Heart right ventricle (tissue), 16 donors: Measurements from ENCODE around the gene ZBTB7C. TPM values are rescaled to one million over a fixed set of nuclear protein-coding genes. Genes with fewer than 3 reads are reported as not detected.

Source experiments
- ATAC-seq, 8 donors: fragments of 200-7000 bp; cut with Tn5 transposase; one replicate each; pipeline ENCODE4 v1.9.1; 2020; ENCODE audit warnings: mild to moderate bottlenecking in 8 of 8, moderate library complexity in 8 of 8, moderate number of reproducible peaks in 1 of 8
- DNase-seq, 2 donors: peaks; one replicate each; pipeline ENCODE4 v3.0.0-alpha.2; 2020
- H3K27ac ChIP-seq, 10 donors: fragments of 200-600 bp; sonication (generic) in 2 of 10; one replicate each; pipeline versions ENCODE4 v1.5.0 to v1.8.0; 2020 to 2022; ENCODE audit warnings: mild to moderate bottlenecking in 3 of 10
- H3K27me3 ChIP-seq, 7 donors: fragments of 200-600 bp; one replicate each; pipeline ENCODE4 v1.8.0; 2021 to 2022; ENCODE audit warnings: mild to moderate bottlenecking in 2 of 7
- H3K36me3 ChIP-seq, 9 donors: fragments of 200-600 bp; sonication (generic) in 1 of 9; one replicate each; pipeline versions ENCODE4 v1.5.0 to v1.8.0; 2020 to 2022; ENCODE audit warnings: mild to moderate bottlenecking in 2 of 9
- H3K4me1 ChIP-seq, 9 donors: fragments of 200-600 bp; sonication (generic) in 1 of 9; one replicate each; pipeline versions ENCODE4 v1.5.0 to v1.8.0; 2020 to 2022; ENCODE audit warnings: mild to moderate bottlenecking in 4 of 9
- H3K4me3 ChIP-seq, 10 donors: fragments of 200-600 bp; sonication (generic) in 2 of 10; one replicate each; pipeline versions ENCODE4 v1.5.0 to v1.8.0; 2020 to 2022; ENCODE audit warnings: mild to moderate bottlenecking in 7 of 10, moderate library complexity in 2 of 10
- H3K9me3 ChIP-seq, 11 donors: fragments of 200-600 bp in 10 of 11; sonication (generic) in 2 of 11; one replicate each; pipeline versions ENCODE4 v1.5.0 to v1.8.0; 2013 to 2022; ENCODE audit warnings: mild to moderate bottlenecking in 2 of 11, control low read depth in 1 of 11, moderate library complexity in 1 of 11
- WGBS, 2 donors: extraction: QIAGEN DNeasy Blood & Tissue Kit; methylation state at CpG; one replicate each; pipeline ENCODE4 v1.1.7; 2013; ENCODE audit warnings: inconsistent platforms in 1 of 2; 5-methylcytosine and 5-hydroxymethylcytosine counted together
- intact Hi-C, 10 donors: fragments of 100-400 bp; cut with DNase I; formaldehyde crosslinking; loops; one replicate each; pipeline versions ENCODE4 v1.11.1 to v1.14.2; 2022
- polyA plus RNA-seq, 2 donors: library from polyadenylated mRNA; stranded (reverse); fragments of 200-250 nt; gene quantifications; one replicate each; pipeline ENCODE4 v1.2.3, GENCODE V29; 2013
- total RNA-seq, 10 donors: library from RNA; stranded (reverse); fragmentation: NEBNext Ultra II Directional in 3 of 10; extraction: Animal tissue kit (Norgen Biotek cat#: 25700) in 3 of 10; gene quantifications; one replicate each; pipeline versions ENCODE4 v1.2.1 to v1.2.4, GENCODE V29; 2021 to 2023
- TF ChIP-seq, protein P1 (sequence below), 9 donors: fragments of 200-600 bp; sonication (generic) in 2 of 9; IDR thresholded peaks; one replicate each; pipeline versions ENCODE4 v1.5.0 to v1.8.0; 2021 to 2022; ENCODE audit warnings: antibody characterized with exemption in 9 of 9, mild to moderate bottlenecking in 5 of 9, moderate library complexity in 1 of 9
- donor health status: Arrhythmogenic right ventricular cardiomyopathy.
- donor health status: ischemic (EF 13 %, LVEDD 7.1; RV severe dilation, severe dysfunction).
- donor health status: healthy with polysubstance abuse.
- donor health status: DM: no; HTN: yes; CAD: no.
- donor health status: DM: no; HTN: no; CAD: no.
- donor health status: ischemic (EF 25% LVEDD 6.9; RV normal size, moderate dysfunction).
- donor health status: ischemic (EF 25% LVEDD 5.7; RV mildly dilated, moderate dysfunction).
- donor health status: healthy.
- donor health status: DM: yes; HTN: yes; CAD: no.
- donor health status: Ischemic cardiomyopathy.
- donor health status: ischemic (EF 35%, LVEDD 5.7; RV mildly dilated, moderate dysfunction).
- donor health status: nonischemic (EF 11% LVEDD 7.7; RV severe dilation, severe dysfunction).
- donor health status: DM: yes; HTN: yes; CAD: no.
- donor health status: PGD.
- donor health status: ischemic (EF 29% LVEDD 5.4; RV normal size, mild dysfunction).
- donor health status: nonischemic (EF 23%, LVEDD 6.1; RV moderate dilation, normal function).

ZBTB7C gene
- total and polyA plus RNA-seq, 12 donors = 0.49 to 6.3 (median 1.5) TPM

- Histone ChIP-seq H3K27me3 (no peaks in the 10 kb centered on the region), H3K36me3 (no peaks in the 10 kb centered on the region), H3K4me1 (no peaks in the 10 kb centered on the region), H3K4me3 (no peak overlapping the region), H3K9me3 (peaks cover 0 to 15% (median 0%) of the 10 kb centered on the region in 11 donors), H3K27ac (no peak overlapping the region)
- WGBS, 2 donors = 87 to 91% methylated on average over 5 of the region's 5 CpGs
- TF ChIP-seq, protein P1, sequence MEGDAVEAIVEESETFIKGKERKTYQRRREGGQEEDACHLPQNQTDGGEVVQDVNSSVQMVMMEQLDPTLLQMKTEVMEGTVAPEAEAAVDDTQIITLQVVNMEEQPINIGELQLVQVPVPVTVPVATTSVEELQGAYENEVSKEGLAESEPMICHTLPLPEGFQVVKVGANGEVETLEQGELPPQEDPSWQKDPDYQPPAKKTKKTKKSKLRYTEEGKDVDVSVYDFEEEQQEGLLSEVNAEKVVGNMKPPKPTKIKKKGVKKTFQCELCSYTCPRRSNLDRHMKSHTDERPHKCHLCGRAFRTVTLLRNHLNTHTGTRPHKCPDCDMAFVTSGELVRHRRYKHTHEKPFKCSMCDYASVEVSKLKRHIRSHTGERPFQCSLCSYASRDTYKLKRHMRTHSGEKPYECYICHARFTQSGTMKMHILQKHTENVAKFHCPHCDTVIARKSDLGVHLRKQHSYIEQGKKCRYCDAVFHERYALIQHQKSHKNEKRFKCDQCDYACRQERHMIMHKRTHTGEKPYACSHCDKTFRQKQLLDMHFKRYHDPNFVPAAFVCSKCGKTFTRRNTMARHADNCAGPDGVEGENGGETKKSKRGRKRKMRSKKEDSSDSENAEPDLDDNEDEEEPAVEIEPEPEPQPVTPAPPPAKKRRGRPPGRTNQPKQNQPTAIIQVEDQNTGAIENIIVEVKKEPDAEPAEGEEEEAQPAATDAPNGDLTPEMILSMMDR (IDR thresholded peaks at IDR 0.05) = no peak
- no peak for DNase-seq
- ATAC-seq = peak in 1 of 8 donors; percentile 46
- intact Hi-C loops = loop anchor here in 1 of 10 donors (10.0 kb wide), 1 partner anchor 688 kb away; no protein-coding TSS in a partner anchor
These were observed 362.3 kb downstream of the ZBTB7C start for GRCh38 chr18:48046843-48047242.

DNA sequence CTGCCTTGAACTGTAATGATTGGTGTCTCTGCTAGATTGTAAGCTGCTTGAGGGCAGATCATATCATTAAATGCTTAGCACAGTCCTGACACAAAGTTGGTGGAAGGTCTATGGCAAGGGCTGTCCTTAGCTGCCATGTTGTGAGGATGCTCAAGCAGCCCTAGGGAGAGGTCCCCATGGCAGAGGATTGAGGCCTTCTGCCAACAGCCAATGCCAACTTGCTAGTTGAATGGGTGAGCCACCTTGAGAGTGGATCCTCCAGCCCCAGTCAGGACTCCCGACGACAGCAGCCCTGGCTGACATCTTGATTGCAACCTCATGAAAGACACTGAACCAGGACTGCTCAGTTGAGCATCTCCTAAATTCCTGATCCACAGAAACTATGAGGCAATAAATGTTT is 363.4 kb downstream of the ZBTB7C start:
- intact Hi-C loops = loop anchor here in 1 of 10 donors (10.0 kb wide), 1 partner anchor 689 kb away; no protein-coding TSS in a partner anchor
- no peak overlapping the region for H3K4me3 ChIP-seq
- H3K36me3 ChIP-seq = no peaks in the 10 kb centered on the region
- H3K27ac ChIP-seq = no peak overlapping the region
- ATAC-seq (no peak), DNase-seq (no peak)
- no peaks in the 10 kb centered on the region for H3K4me1 ChIP-seq
- TF ChIP-seq, protein P1 (IDR thresholded peaks at IDR 0.05) = no peak
- peaks cover 0 to 15% (median 0%) of the 10 kb centered on the region in 11 donors for H3K9me3 ChIP-seq
- H3K27me3 ChIP-seq = no peaks in the 10 kb centered on the region
- 83 to 87% methylated on average over 2 of the region's 2 CpGs for WGBS, 2 donors

GRCh38 chr18:48044944-48045343 is 364.2 kb downstream of the ZBTB7C start:
- WGBS, 2 donors = 90 to 96% methylated on average over 3 of the region's 3 CpGs
- no peak overlapping the region for H3K27ac ChIP-seq
- TF ChIP-seq, protein P1 (IDR thresholded peaks at IDR 0.05) = no peak
- no peaks in the 10 kb centered on the region for H3K27me3 ChIP-seq
- peaks cover 0 to 15% (median 0%) of the 10 kb centered on the region in 11 donors for H3K9me3 ChIP-seq
- intact Hi-C loops = loop anchor here in 2 of 10 donors (5.0 to 10.0 kb wide), 2 partner anchors 57 to 690 kb away; no protein-coding TSS in a partner anchor
- ATAC-seq = peak in 1 of 8 donors; percentile 18
- no peak overlapping the region for H3K4me3 ChIP-seq
- no peaks in the 10 kb centered on the region for H3K4me1 ChIP-seq
- H3K36me3 ChIP-seq = no peaks in the 10 kb centered on the region
- DNase-seq = no peak

DNA sequence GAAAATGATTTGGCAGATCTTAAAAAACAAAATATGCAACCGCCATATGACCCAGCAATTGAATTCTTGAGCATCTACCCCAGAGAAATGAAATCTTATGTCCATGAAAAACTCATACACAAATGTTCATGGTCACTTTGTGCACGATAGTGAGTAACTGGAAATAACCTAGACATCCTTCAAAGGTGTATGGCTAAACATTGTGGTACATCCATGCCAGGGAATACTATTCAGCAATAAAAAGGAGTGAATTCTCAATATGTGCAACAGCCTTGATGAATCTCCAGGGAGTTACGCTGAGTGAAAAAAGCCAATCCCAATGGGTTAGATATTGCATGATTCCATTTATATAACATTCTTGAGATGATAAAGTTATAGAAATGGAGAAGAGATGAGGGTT is 366.0 kb downstream of the ZBTB7C start:
- DNase-seq = no peak
- TF ChIP-seq, protein P1 (IDR thresholded peaks at IDR 0.05) = no peak
- Histone ChIP-seq H3K9me3 (peaks cover 0 to 15% (median 0%) of the 10 kb centered on the region in 11 donors), H3K27me3 (no peaks in the 10 kb centered on the region), H3K27ac (no peak overlapping the region), H3K36me3 (no peaks in the 10 kb centered on the region), H3K4me3 (no peak overlapping the region), H3K4me1 (peaks cover 0 to under 1% (median 0%) of the 10 kb centered on the region in 9 donors)
- 87 to 95% methylated on average over 3 of the region's 3 CpGs for WGBS, 2 donors
- intact Hi-C loops = loop anchor here in 2 of 10 donors (5.0 to 10.0 kb wide), 2 partner anchors 59 to 692 kb away; no protein-coding TSS in a partner anchor
- no peak for ATAC-seq
